NCI-H446 treated with DMSO at 0.1 percent for 48 hours (cell line): ENCODE measurements around the gene UVSSA.
"Not testable (repeated sequence)": the region's sequence is repeated elsewhere in the genome, so short reads cannot be mapped to it uniquely, and the experiment has no call there.

ENCODE experiments used
- DNase-seq: peaks from one replicate; lab custom pipeline; 2025; lab: John Stamatoyannopoulos, UW

UVSSA gene

GRCh38 chr4:1330761-1331590 lies 16.0 kb upstream of the UVSSA start:
- DNase-seq, result no peak

GRCh38 chr4:1331591-1332353 lies 15.2 kb upstream of the UVSSA start:
- DNase-seq, result no peak

DNA sequence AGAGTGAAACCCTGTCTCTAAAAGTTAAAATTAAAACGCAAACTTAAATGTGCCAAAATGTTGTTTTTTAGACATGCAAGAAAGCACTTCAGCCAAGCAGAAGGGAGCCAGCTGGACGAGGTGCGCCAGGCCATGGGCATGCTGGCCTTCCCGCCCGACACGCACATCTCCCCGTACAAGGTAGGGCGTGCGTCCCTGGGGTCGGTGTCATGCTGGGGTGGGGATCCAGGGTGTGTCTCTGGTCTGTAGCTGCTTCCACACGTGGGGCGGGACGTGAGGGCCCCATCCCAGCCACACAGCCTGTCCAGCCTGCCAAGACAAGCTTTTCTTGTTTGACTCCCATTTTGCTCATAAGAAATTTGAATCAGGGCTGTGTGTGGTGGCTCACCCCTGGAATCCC lies 14.3 kb upstream of the UVSSA start:
- no peak for DNase-seq

GRCh38 chr4:1333256-1333655 lies 13.8 kb upstream of the UVSSA start:
- DNase-seq, result no peak

DNA sequence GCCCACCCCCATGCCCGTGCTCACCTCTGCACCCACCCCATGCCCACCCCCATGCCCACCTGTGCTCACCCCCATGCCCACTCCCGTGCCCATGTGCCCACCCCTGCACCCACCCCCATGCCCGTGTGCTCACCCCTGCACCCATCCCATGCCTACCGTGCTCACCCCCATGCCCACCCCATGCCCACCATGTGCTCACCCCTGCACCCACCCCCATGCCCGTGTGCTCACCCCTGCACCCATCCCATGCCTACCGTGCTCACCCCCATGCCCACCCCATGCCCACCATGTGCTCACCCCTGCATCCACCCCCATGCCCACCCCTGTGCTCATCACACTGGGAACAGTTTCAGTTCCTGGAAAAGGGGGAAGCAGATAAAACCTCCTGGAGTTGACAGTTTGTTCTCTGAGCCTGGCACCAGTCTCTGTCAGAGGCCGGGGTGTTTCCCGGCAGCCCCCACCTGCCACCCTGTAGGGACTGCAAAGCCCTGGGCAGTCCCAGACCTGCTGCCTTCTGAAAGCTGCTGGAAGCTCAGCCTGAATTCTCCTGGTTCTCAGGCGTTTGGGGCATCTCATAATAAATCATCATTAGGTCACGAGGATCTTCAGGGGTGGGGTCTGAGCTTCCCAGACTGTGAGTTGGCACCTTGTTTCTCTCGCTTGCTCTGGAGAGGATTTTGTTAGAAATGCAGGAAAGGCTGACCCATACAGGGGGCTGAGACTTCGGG lies 13.0 kb upstream of the UVSSA start:
- not testable (repeated sequence) for DNase-seq

- DNase-seq, result no peak
Measured at GRCh38 chr4:1334579-1334895, 12.5 kb upstream of the UVSSA start.

DNA sequence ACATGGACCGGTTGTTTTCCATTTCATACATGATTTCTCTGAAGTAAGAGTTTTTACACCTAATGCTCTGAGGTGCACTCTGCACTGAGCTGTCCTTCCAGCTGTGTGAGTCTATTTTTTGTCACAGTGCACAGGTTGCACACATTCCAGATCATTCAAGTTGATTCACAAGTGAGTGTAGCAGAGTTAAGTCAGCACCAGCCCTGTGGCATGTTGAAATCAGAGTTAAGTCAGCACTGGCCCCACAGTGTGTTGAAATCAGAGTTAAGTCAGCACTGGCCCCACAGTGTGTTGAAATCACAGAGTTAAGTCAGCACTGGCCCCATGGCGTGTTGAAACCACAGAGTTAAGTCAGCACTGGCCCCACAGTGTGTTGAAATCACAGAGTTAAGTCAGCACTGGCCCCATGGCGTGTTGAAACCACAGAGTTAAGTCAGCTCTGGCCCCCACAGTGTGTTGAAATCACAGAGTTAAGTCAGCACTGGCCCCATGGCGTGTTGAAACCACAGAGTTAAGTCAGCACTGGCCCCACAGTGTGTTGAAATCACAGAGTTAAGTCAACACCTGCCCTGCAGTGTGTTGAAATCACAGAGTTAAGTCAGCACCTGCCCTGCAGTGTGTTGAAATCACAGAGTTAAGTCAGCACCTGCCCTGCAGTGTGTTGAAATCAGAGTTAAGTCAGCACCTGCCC lies 11.7 kb upstream of the UVSSA start:
- DNase-seq, result not testable (repeated sequence)

DNA sequence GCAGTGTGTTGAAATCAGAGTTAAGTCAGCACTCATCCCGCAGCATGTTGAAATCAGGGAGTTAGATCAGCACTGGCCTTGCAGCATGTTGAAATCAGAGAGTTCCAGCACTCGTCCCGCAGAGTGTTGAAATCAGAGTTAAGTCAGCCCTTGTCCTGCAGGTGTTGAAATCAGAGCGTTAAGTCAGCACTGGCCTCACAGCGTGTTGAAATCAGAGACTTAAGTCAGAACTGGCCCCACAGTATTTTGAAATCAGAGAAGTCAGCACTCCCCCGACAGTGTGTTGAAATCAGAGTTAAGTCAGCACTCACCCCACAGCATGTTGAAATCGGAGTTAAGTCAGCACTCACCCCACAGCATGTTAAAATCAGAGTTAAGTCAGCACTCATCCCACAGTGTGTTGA lies 10.9 kb upstream of the UVSSA start:
- DNase-seq, result no peak

GRCh38 chr4:1337376-1337831 lies 9.6 kb upstream of the UVSSA start:
- DNase-seq, result no peak

DNA sequence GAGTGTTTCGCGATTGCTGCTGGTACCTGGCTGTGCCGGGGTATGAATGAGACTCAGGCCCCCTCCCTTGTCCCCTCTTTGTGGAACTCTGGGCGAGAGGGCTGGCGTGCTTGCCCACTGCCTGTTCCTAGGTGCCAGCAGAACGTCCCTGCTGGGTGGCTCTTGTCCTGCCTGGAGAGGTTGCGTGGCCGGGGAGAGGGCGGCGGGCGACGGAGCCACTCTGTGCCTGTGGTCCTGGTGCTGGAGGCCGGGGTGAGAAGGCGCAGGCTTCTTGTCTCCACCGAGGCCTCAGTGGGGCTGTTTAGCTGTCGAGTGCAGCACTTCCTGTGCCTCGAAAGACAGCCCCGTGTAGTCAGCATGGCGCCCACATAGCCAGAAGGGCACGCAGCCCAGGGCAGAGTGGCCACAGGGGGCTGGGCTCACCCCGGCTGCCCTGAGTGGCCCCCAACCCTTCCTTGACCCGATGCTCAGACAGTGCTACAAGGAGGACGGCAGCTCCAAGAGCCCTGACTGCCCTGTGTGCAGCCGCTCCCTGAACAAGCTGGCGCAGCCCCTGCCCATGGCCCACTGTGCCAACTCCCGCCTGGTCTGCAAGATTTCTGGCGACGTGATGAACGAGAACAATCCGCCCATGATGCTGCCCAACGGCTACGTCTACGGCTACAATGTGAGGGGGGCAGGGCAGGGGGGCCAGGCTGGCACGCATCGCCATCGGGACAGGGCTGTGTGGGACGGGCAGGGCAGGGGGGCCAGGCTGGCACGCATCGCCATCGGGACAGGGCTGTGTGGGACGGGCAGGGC lies 8.9 kb upstream of the UVSSA start:
- no peak for DNase-seq

DNA sequence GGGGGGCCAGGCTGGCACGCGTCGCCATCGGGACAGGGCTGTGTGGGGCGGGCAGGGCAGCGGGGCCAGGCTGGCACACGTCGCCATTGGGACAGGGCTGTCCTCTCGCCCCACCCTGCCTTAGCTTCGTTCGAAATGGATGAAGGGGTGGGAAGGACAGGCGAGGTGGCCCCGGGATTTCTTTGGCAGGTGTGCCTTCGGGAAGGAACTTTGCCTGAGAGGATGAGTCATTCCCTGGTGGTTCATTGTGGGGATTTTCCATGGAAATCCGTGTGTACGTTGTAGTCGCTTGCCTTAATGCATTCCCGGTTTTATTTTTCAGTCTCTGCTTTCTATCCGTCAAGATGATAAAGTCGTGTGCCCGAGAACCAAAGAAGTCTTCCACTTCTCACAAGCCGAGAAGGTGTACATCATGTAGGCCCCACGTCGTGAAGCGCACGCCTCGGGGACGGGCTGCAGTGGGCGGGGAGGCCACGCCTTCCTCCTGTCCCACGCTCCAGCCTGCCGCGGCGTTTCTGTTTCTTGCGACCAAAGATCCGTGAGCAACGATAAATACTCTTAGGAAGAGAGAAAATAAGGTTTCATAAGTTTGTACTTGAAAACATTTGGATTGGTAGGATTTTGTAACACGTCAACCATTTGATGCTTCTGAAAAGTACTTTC lies 8.1 kb upstream of the UVSSA start:
- DNase-seq, result no peak

DNA sequence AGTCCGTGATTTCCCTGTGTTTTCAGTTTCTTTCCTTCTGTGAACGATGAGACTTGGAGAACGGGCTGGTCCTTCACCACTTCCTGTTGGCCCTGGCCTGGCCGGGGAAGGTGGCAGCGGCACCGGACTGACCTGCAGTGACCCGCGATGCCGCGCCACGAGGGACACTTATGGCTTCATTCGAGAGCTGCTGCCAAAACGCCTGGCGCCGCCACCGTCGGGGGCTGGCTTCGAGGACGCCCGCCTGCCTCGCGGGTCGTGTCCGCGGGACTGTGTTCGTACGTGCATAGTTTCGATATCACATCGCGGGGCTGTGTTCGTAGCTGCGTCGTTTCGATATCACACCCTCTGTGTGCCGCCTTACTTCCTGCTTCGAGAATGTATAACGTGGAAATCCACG lies 7.5 kb upstream of the UVSSA start:
- DNase-seq, result no peak

- DNase-seq, result no peak
Measured at GRCh38 chr4:1340181-1340747, 6.7 kb upstream of the UVSSA start.

DNA sequence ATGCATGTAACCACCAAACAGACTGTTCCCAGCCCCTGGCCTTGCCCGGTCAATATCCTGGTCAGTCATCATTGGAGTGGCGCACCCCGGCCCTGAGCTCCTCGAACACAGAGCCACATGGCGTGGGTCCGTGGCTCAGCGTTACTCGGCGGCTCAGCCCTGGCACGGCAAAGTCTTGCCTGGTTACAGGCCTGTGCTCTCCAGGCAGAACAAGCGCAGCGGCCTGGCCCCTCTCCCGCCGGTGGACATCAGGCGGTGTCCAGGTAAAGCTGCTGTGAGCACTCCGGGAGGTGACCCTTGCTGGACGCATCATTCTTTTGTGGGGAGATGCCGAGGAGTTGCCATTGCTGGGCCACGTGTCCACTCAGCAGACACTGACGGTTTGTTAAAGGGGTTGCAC lies 6.1 kb upstream of the UVSSA start:
- no peak for DNase-seq

GRCh38 chr4:1342003-1342402 lies 5.0 kb upstream of the UVSSA start:
- no peak for DNase-seq

- DNase-seq, result no peak
Measured at GRCh38 chr4:1344696-1345095, 2.3 kb upstream of the UVSSA start.

GRCh38 chr4:1345903-1346780 lies 866 bp upstream of the UVSSA start:
- DNase-seq, result no peak

DNA sequence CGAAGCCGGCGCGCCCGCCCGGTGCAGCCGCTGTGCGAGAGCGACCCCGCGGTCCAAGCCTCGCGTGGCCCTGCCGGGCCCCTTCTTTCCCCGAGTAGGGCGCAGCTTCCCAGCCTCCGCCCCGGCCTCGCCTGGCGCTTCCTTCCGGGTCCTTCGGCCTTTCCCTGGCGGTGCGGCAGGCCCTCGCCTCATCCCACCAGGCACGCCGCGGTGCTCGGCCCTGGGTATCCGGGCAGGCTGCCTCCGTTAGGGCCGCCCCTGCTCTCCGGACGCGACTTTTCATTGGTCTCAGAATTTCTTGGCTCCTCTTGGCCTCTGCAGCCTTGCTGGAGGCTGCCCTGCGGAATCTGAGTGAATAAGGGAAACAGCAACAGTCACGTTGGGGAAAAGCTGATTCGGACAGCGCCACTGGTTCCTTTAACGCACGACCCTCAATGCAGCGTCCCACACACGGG lies 429 bp downstream of the UVSSA start:
- DNase-seq, result no peak

DNA sequence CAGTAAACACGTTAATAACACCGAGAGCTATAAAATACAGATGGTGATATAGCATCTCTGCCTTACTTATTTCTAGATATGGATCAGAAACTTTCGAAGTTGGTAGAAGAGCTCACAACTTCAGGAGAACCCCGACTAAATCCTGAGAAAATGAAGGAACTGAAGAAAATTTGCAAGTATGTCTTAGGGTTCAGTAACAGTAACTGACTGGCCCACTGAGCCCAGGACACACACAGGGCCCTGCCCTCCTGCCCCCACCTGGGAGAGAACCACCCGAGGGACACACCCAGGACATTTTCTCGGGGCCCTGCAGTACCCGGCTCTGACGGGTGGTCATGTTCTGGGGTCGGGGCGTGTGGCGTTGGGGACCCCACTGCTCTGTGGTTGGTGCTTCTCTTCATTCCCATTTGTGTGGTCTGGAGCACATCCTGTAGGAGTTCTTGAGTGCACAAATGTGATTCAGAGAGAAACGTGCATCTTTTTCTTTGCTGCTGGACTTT lies 1.1 kb downstream of the UVSSA start:
- no peak for DNase-seq
